CD4-positive, alpha-beta T cell treated with Interleukin-1 beta for 1 hour (primary cell): ENCODE measurements around the gene DHPS.
A peak's percentile ranks its signal among the peaks of the same experiment; 100 is the strongest.

Source experiments
- DNase-seq, 2 donors: peaks; one replicate each; pipeline ENCODE4 v3.0.0-alpha.2; 2020 to 2022

Gene DHPS

GRCh38 chr19:12641456-12641855 is 40.2 kb downstream of the DHPS start:
- DNase-seq: no peak

GRCh38 chr19:12639901-12640613 is 41.6 kb downstream of the DHPS start:
- peak; percentile 84 to 88 for DNase-seq

DNA sequence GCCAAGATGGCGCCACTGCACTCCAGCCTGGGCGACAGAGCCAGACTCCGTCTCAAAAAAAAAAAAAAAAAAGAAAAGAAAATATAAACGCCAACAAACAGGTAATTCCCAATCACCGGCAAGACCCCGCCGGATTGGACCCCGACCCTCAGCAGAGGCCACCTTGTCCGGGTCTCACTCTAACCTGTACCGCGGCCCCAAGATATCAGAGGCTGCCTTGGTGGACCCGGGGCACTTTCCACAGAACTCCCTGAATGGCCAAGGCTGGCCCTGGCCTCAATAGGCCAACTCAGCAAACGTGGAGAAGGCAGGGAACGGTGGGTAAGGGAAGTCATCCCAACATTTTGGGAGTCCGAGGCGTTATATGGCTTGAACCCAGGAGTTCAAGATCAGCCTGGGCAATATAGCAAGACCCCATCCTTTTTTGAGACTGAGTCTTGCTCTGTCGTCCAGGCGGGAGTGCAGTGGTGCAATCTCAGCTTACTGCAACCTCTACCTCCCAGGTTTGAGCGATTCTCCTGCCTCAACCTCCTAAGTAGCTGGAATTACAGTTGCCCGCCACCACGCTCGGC is 43.0 kb downstream of the DHPS start:
- DNase-seq: no peak

DNA sequence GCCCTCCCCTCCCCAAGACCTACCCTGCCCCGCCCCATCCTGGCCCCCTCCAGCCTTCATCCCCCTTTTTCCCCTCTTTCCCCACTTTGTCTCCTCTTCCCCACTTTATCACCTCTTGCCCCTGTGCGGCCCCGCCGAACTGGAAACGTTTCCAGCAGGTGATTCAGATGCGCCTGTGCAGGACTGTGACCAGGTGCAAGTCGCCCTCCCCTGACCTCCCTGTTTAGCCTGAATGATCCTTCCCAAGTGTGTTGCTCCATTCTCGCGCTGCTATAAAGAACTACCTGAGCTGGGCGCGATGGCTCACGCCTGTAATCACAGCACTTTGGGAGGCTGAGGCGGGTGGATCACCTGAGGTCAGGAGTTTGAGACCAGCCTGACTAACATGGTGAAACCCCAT is 45.0 kb downstream of the DHPS start:
- no peak for DNase-seq

GRCh38 chr19:12629215-12629614 is 52.5 kb downstream of the DHPS start:
- no peak for DNase-seq

DNA sequence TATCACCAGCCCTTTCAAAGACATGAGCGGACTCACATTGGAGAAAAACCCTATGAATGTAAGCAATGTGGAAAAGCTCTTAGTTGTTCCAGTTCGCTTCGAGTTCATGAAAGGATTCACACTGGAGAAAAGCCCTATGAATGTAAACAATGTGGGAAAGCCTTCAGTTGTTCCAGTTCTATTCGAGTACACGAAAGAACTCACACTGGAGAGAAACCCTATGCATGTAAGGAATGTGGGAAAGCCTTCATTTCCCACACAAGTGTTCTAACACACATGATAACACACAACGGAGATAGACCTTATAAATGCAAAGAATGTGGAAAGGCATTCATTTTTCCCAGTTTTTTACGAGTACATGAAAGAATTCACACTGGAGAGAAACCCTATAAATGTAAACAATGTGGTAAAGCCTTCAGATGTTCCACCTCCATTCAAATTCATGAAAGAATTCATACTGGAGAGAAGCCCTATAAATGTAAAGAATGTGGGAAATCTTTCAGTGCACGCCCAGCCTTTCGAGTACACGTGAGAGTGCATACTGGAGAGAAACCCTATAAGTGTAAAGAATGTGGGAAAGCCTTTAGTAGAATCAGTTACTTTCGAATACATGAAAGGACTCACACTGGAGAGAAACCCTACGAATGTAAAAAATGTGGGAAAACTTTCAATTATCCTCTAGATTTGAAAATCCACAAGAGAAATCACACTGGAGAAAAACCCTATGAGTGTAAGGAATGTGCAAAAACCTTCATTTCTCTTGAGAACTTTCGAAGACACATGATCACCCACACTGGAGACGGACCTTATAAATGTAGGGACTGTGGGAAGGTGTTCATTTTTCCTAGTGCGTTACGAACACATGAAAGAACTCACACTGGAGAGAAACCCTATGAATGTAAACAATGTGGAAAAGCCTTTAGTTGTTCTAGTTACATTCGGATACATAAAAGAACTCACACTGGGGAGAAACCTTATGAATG is 53.3 kb downstream of the DHPS start:
- DNase-seq: no peak

GRCh38 chr19:12626958-12627357 is 54.7 kb downstream of the DHPS start:
- no peak for DNase-seq
